TTC549 (cell line): ENCODE data around the gene IRF9.

Source experiments
- FAIRE-seq: peaks from 2 replicates; lab custom pipeline; 2012; peaks lifted over from hg19 to GRCh38; lab: Jason Lieb, UNC

IRF9 gene

GRCh38 chr14:24177891-24178290 lies 16.8 kb downstream of the IRF9 start:
- FAIRE-seq, result no peak

- no peak for FAIRE-seq
Measured at GRCh38 chr14:24178399-24179178, 17.5 kb downstream of the IRF9 start.

GRCh38 chr14:24179294-24179960 lies 18.4 kb downstream of the IRF9 start:
- no peak for FAIRE-seq

GRCh38 chr14:24179961-24180796 lies 19.1 kb downstream of the IRF9 start:
- no peak for FAIRE-seq

GRCh38 chr14:24181371-24182077 lies 20.5 kb downstream of the IRF9 start:
- no peak for FAIRE-seq

GRCh38 chr14:24182110-24182882 lies 21.2 kb downstream of the IRF9 start:
- FAIRE-seq, result no peak

GRCh38 chr14:24183014-24183481 lies 22.0 kb downstream of the IRF9 start:
- FAIRE-seq, result no peak

GRCh38 chr14:24184104-24184970 lies 23.3 kb downstream of the IRF9 start:
- no peak for FAIRE-seq

- FAIRE-seq, result no peak
Measured at GRCh38 chr14:24185026-24185425, 24.0 kb downstream of the IRF9 start.

GRCh38 chr14:24185741-24186140 lies 24.7 kb downstream of the IRF9 start:
- no peak for FAIRE-seq

GRCh38 chr14:24186831-24187538 lies 25.9 kb downstream of the IRF9 start:
- FAIRE-seq, result no peak

- FAIRE-seq, result no peak
Measured at GRCh38 chr14:24187539-24187915, 26.5 kb downstream of the IRF9 start.

- no peak for FAIRE-seq
Measured at GRCh38 chr14:24188251-24189058, 27.4 kb downstream of the IRF9 start, which contains the start of gene IPO4. Gene IPO4, minus strand, starts transcription at chr14:24188816. Its CDS starts 29 bp downstream, at chr14:24188787.

- no peak for FAIRE-seq
Measured at GRCh38 chr14:24189059-24189375, 28.0 kb downstream of the IRF9 start.

- FAIRE-seq, result no peak
Measured at GRCh38 chr14:24189460-24189859, 28.4 kb downstream of the IRF9 start.

GRCh38 chr14:24190416-24190815 lies 29.4 kb downstream of the IRF9 start:
- no peak for FAIRE-seq

GRCh38 chr14:24192933-24193332 lies 31.9 kb downstream of the IRF9 start:
- FAIRE-seq, result no peak

- FAIRE-seq, result no peak
Measured at GRCh38 chr14:24194186-24194872, 33.3 kb downstream of the IRF9 start.

GRCh38 chr14:24194873-24195185 lies 33.8 kb downstream of the IRF9 start:
- FAIRE-seq, result no peak
